HG03066 (cell line): ENCODE measurements around the gene CD22.

Experiments used
- ATAC-seq: cut with Tn5 transposase; IDR thresholded peaks from one replicate; pipeline ENCODE4 v1.9.1; 2021; ENCODE audit warnings: low read depth; ENCODE audit not compliant: unreplicated experiment

CD22 gene

GRCh38 chr19:35294859-35295791 is 33.9 kb upstream of the CD22 start:
- ATAC-seq, result no peak

- ATAC-seq, result no peak
These were observed 33.1 kb upstream of the CD22 start for GRCh38 chr19:35295792-35296462.

DNA sequence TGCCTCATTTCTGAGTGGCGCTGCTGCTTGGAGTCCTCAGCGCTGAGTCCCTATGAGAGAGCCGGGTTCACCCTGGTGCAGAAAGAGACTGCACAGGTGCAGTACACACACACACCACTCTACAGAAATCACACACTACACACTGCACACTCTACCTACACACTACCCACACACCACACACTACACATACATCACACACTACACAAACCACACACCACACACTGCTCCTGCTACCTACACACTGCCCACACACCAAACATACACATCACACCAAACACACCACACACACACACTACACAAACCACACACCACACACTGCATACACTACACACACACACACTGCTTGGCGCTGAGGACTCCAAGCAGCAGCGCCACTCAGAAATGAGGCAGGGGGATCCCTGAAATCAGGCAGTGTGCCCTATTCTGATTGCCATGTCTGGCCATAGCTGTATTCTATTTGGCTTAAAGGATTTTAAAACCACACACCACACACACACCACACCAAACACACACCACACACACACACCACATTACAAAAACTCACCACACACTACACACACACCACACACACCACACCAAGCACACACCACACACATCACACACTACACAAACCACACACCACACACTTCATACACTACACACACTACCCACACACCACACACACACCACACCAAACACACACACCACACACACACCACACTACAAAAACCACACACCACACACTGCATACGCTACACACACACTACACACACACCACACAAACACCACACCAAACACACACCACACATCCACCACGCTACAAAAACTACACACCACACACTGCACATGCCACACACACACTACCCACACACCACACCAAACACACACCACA is 32.1 kb upstream of the CD22 start:
- no peak for ATAC-seq

GRCh38 chr19:35297515-35297848 is 31.5 kb upstream of the CD22 start:
- ATAC-seq, result no peak

GRCh38 chr19:35297922-35298321 is 31.1 kb upstream of the CD22 start:
- no peak for ATAC-seq

DNA sequence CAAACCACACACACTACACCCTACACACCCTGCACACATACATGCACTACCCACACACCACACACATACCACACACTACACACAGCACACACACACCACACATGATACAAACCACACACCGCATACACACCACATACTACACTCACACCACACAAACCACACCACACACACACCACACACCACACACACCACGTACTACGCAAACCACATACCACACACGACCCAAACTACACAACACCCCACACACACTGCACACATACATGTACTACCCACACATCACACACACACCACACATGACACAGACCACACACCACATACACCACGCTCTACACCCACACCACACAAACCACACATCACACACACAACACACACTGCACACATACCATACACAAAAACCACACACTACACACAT is 30.4 kb upstream of the CD22 start:
- no peak for ATAC-seq

DNA sequence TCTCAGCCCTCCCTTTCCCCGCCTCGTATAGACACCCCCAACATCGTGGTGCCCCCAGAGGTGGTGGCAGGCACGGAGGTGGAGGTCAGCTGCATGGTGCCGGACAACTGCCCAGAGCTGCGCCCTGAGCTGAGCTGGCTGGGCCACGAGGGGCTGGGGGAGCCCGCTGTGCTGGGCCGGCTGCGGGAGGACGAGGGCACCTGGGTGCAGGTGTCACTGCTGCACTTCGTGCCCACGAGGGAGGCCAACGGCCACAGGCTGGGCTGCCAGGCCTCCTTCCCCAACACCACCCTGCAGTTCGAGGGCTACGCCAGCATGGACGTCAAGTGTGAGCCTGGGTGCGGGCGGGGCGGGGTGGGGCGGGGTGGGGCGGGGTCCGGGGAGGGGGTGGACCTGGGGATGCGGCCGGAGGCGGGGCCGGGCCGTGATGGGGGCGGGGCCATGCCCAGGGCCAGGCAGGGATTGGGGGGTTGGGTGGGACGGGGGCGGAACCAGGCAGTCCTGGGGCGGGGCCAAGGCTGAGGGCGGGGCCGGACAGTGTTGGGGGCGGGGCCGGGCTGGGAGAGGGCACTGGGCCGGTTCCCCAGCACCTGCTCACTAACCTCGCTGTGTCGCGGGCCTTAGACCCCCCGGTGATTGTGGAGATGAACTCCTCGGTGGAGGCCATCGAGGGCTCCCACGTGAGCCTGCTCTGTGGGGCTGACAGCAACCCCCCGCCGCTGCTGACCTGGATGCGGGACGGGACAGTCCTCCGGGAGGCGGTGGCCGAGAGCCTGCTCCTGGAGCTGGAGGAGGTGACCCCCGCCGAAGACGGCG is 29.3 kb upstream of the CD22 start:
- no peak for ATAC-seq

GRCh38 chr19:35300339-35300649 is 28.7 kb upstream of the CD22 start:
- no peak for ATAC-seq

GRCh38 chr19:35301961-35302360 is 27.0 kb upstream of the CD22 start:
- ATAC-seq, result no peak

- ATAC-seq, result no peak
These were observed 26.5 kb upstream of the CD22 start for GRCh38 chr19:35302446-35302845.

- no peak for ATAC-seq
These were observed 25.6 kb upstream of the CD22 start for GRCh38 chr19:35303357-35303915.

GRCh38 chr19:35304036-35304435 is 25.0 kb upstream of the CD22 start:
- no peak for ATAC-seq

- no peak for ATAC-seq
These were observed 23.8 kb upstream of the CD22 start for GRCh38 chr19:35305181-35305580.

- no peak for ATAC-seq
These were observed 22.3 kb upstream of the CD22 start for GRCh38 chr19:35306473-35307246.

- ATAC-seq, result no peak
These were observed 21.1 kb upstream of the CD22 start for GRCh38 chr19:35307931-35308330.

GRCh38 chr19:35308910-35309309 is 20.1 kb upstream of the CD22 start:
- ATAC-seq, result no peak

DNA sequence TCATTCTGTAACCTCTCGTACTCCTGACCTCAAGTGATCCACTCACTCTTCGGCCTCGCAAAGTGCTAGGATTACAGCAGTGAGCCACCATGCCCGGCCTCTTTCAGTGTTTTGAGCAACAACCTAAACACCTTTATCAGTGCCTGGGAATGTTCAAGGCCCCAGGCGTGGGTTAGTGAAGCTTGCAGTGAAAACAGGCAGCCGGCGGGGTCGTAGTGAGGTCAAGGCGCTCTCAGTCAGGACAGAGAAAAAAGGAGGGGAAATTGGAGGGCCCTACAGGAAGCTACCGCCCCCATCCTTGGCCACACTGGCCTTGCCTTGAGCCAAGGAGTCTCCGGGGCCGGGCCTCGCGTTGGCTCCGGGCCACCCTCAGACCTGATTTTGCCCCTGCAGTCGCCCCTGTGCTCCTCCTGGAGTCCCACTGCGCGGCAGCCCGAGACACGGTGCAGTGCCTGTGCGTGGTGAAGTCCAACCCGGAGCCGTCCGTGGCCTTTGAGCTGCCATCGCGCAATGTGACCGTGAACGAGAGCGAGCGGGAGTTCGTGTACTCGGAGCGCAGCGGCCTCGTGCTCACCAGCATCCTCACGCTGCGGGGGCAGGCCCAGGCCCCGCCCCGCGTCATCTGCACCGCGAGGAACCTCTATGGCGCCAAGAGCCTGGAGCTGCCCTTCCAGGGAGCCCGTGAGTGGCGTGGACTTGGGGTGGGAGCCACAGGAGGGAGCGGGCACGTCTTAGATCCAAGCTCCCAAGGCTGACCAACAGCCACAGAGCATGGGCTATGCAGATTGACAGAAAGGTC is 19.3 kb upstream of the CD22 start:
- ATAC-seq, result no peak

DNA sequence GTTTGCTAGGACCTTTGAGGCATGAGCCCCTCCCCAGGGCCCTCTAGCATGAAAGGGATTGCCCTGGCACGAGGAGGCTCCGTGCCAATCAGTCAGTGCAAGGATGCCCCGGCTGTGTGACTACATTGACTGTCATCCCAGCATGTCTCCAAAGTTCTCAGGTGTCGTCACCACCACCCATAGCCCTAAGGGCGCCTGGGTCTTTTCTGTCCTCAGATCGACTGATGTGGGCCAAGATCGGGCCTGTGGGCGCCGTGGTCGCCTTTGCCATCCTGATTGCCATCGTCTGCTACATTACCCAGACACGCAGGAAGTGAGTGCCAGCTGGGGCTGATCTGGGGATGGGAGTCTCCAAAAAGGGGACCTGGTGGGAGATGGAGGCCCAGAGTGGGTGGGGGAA is 18.7 kb upstream of the CD22 start:
- ATAC-seq, result no peak
